ENCODE results near the gene KIF16B. TPM values are rescaled to one million over a fixed set of nuclear protein-coding genes. Genes with fewer than 3 reads are reported as not detected.

Gene KIF16B
- total and polyA plus RNA-seq, 2 donors (not counting 3 experiments of a cell fraction or from before 2014, with no cell fraction given), result 2.9 to 8.8 TPM

DNA sequence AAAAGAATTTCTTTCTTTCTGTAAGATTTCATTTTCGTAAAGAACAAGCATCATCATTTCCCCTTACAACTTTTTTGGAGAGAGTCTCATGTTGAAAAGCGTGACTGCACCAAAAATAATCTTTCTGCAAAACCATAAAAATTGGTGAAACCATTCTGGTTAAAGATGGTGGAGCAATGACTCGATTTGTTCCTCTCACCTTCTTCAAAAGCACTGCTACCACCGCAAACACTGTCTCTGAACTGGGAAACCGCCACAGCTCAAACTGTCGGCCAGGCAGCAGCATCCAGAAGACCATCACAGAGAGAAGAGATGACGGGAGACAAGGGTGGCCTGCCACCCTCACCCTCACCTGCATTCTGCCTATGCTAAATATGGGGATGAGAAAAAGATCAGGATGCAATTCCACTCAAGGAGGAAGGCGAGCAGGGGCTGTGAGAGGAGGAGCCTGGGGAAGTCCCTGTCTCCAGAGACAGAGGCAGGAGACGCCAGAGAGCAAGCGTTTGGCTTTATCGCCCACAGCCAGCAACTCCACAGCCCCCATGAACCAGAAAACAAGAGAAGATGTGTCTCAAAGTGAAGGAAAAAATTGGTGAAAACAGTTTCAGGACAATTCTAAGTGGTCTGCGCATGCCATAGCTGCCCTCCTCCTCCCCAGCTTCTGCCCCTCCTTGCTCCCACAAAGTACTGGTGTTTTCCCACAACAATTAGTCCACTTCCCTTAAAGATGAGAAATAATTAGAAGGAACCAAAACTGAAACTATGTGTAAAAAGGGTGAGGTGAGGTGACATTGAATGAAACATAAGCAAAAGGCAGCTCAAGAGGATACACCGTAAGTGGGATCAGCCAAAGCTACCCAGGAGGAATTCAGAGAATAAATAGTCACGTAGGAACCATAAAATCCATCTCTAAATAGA is 255.5 kb downstream of the KIF16B start:
- no peak for DNase-seq (ENCODE audit: low read depth, low spot score)
- Histone ChIP-seq H3K4me3 (replicated peaks in 1 of 3; ENCODE audit: insufficient read depth in 1 of 3, low read depth in 1 of 3, low read length in 3 of 3) (no peak overlapping the region), H3K27me3 (ENCODE audit: control insufficient read depth in 2 of 2, insufficient read depth in 2 of 2, low read length in 2 of 2) (no peaks in the 10 kb centered on the region), H4K20me1 (replicated peaks; ENCODE audit: control insufficient read depth, extremely low read depth, insufficient read depth, low read length) (no peaks in the 10 kb centered on the region), H3K79me2 (ENCODE audit: control insufficient read depth, insufficient read depth, low read length) (no peaks in the 10 kb centered on the region), H3K4me2 (ENCODE audit: insufficient read depth, low read length) (no peak overlapping the region), H3K9me3 (replicated peaks; ENCODE audit: control insufficient read depth, insufficient read depth, low read length) (no peaks in the 10 kb centered on the region), H3K36me3 (ENCODE audit: control insufficient read depth in 2 of 2, extremely low read depth in 1 of 2, insufficient read depth in 2 of 2, low read length in 2 of 2) (no peaks in the 10 kb centered on the region), H2AFZ (ENCODE audit: low read depth, low read length) (no peak overlapping the region), H3K9me1 (replicated peaks; ENCODE audit: control insufficient read depth, extremely low read depth, insufficient read depth, low read length) (no peaks in the 10 kb centered on the region), H3K4me1 (ENCODE audit: control insufficient read depth, extremely low read depth, insufficient read depth, low read length) (no peaks in the 10 kb centered on the region), H3K9ac (replicated peaks; ENCODE audit: extremely low read depth, insufficient read depth, low read length) (no peak overlapping the region), H3K27ac (ENCODE audit: insufficient read depth, low read depth, low read length) (no peak overlapping the region)
- dilution Hi-C loops (cut with MboI; ENCODE audit: extremely low pct_ligation_motif_present, low sequenced_read_pairs), result no loop called here
- no peak for FAIRE-seq
- intact Hi-C loops (cut with micrococcal nuclease), result no loop called here
- no TSS peak for BruUV-seq (replicated peaks)
- TF ChIP-seq POLR2AphosphoS5 (IDR thresholded peaks at IDR 0.05; ENCODE audit: insufficient read depth, low read depth, low read length) (no peak), MYC (IDR thresholded peaks at IDR 0.05; ENCODE audit: low read depth, low read length) (no peak), FOS (IDR thresholded peaks at IDR 0.05; ENCODE audit: borderline replicate concordance, insufficient read depth, low read length) (no peak), JUN (IDR thresholded peaks at IDR 0.05; ENCODE audit: borderline replicate concordance, insufficient read depth, insufficient read length, low read depth) (no peak), EZH2 (IDR thresholded peaks at IDR 0.05; ENCODE audit: borderline replicate concordance, low read depth, low read length, severe bottlenecking) (no peak)
- TF ChIP-seq, protein P1, sequence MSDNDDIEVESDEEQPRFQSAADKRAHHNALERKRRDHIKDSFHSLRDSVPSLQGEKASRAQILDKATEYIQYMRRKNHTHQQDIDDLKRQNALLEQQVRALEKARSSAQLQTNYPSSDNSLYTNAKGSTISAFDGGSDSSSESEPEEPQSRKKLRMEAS (IDR thresholded peaks at IDR 0.05; ENCODE audit: insufficient read depth, insufficient read length), result no peak
- TF ChIP-seq, protein P2, sequence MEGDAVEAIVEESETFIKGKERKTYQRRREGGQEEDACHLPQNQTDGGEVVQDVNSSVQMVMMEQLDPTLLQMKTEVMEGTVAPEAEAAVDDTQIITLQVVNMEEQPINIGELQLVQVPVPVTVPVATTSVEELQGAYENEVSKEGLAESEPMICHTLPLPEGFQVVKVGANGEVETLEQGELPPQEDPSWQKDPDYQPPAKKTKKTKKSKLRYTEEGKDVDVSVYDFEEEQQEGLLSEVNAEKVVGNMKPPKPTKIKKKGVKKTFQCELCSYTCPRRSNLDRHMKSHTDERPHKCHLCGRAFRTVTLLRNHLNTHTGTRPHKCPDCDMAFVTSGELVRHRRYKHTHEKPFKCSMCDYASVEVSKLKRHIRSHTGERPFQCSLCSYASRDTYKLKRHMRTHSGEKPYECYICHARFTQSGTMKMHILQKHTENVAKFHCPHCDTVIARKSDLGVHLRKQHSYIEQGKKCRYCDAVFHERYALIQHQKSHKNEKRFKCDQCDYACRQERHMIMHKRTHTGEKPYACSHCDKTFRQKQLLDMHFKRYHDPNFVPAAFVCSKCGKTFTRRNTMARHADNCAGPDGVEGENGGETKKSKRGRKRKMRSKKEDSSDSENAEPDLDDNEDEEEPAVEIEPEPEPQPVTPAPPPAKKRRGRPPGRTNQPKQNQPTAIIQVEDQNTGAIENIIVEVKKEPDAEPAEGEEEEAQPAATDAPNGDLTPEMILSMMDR (IDR thresholded peaks at IDR 0.05; ENCODE audit: extremely low read depth in 1 of 2, insufficient read depth in 1 of 2, low read depth in 1 of 2, low read length in 2 of 2), result no peak
- CTCF ChIA-PET, result no interaction called here
- POLR2A ChIA-PET, result no interaction called here
